ENCODE data around the gene TMEM272. TPM values are rescaled to one million over a fixed set of nuclear protein-coding genes. Genes with fewer than 3 reads are reported as not detected.

TMEM272 gene
- total RNA-seq, 1 experiment from 2014 or later: 0.07 TPM

GRCh38 chr13:51782026-51782710, 62.8 kb downstream of the TMEM272 start:
- Histone ChIP-seq H4K20me1 (ENCODE audit: low read length) (no peaks in the 10 kb centered on the region), H3K36me3 (ENCODE audit: low read depth, low read length) (no peaks in the 10 kb centered on the region), H3K27ac (ENCODE audit: low read length) (no peak overlapping the region), H3K9ac (ENCODE audit: low read length) (no peak overlapping the region), H3K9me3 (ENCODE audit: low read length) (no peaks in the 10 kb centered on the region), H3K27me3 (ENCODE audit: low read length) (no peaks in the 10 kb centered on the region), H3F3A (ENCODE audit: low read length, unreplicated experiment) (no peaks in the 10 kb centered on the region), H3K4me2 (ENCODE audit: low read length) (no peak overlapping the region), H3K9me2 (replicated peaks; ENCODE audit: low read length) (no peaks in the 10 kb centered on the region), H3K4me3 (ENCODE audit: low read length) (no peak overlapping the region), H3K79me2 (ENCODE audit: low read length) (no peaks in the 10 kb centered on the region), H2AFZ (ENCODE audit: low read length) (no peak overlapping the region), H3K4me1 (ENCODE audit: insufficient read depth, low read length) (no peaks in the 10 kb centered on the region)
- ChIA-PET POLR2A (ENCODE audit: unreplicated experiment) (no interaction called here), CTCF (interaction anchor here (0.5 to 0.6 kb wide), 2 partner anchors 11 to 345 kb away, joined by 3 read pairs; no protein-coding TSS in a partner anchor)
- no TSS peak for BruUV-seq (replicated peaks)
- intact Hi-C loops (cut with micrococcal nuclease): loop anchor here (5.0 kb wide), 1 partner anchor 190 kb away; no protein-coding TSS in a partner anchor
- ATAC-seq: no peak
- DNase-seq: no peak
- TF ChIP-seq CTCF (conservative IDR thresholded peaks at IDR 0.05; ENCODE audit: low read depth, low read length) (no peak), EZH2 (IDR thresholded peaks at IDR 0.05; ENCODE audit: low read length, unreplicated experiment) (no peak), EZH2phosphoT487 (IDR thresholded peaks at IDR 0.05; ENCODE audit: borderline replicate concordance, low read length) (no peak)

- Histone ChIP-seq H3K79me2 (ENCODE audit: low read length) (no peaks in the 10 kb centered on the region), H3K9me3 (ENCODE audit: low read length) (no peaks in the 10 kb centered on the region), H3K4me1 (ENCODE audit: insufficient read depth, low read length) (no peaks in the 10 kb centered on the region), H3K4me2 (ENCODE audit: low read length) (no peak overlapping the region), H3K27ac (ENCODE audit: low read length) (no peak overlapping the region), H4K20me1 (ENCODE audit: low read length) (no peaks in the 10 kb centered on the region), H3K36me3 (ENCODE audit: low read depth, low read length) (no peaks in the 10 kb centered on the region), H3F3A (ENCODE audit: low read length, unreplicated experiment) (no peaks in the 10 kb centered on the region), H3K9ac (ENCODE audit: low read length) (no peak overlapping the region), H3K4me3 (ENCODE audit: low read length) (no peak overlapping the region), H3K27me3 (ENCODE audit: low read length) (no peaks in the 10 kb centered on the region), H2AFZ (ENCODE audit: low read length) (no peak overlapping the region), H3K9me2 (replicated peaks; ENCODE audit: low read length) (no peaks in the 10 kb centered on the region)
- TF ChIP-seq EZH2phosphoT487 (IDR thresholded peaks at IDR 0.05; ENCODE audit: borderline replicate concordance, low read length): no peak
- TF ChIP-seq CTCF (conservative IDR thresholded peaks at IDR 0.05; ENCODE audit: low read depth, low read length): peak; percentile 68
- TF ChIP-seq EZH2 (IDR thresholded peaks at IDR 0.05; ENCODE audit: low read length, unreplicated experiment): no peak
- ATAC-seq: peak; percentile 90
- ChIA-PET POLR2A (ENCODE audit: unreplicated experiment) (no interaction called here), CTCF (interaction anchor here (0.6 to 1.0 kb wide), 2 partner anchors 167 to 328 kb away, joined by 3 read pairs; partner anchors contain the start of gene INTS6)
- no TSS peak for BruUV-seq (replicated peaks)
- intact Hi-C loops (cut with micrococcal nuclease): loop anchor here (5.0 kb wide), 1 partner anchor 189 kb away; no protein-coding TSS in a partner anchor
- peak; percentile 60 for DNase-seq
These were observed 63.5 kb downstream of the TMEM272 start for GRCh38 chr13:51781246-51782022.

Measured in PC-3 (cell line).